GM18873 (cell line): ENCODE results near the gene GRIN2C.
"Not testable (repeated sequence)": the region's sequence is repeated elsewhere in the genome, so short reads cannot be mapped to it uniquely, and the experiment has no call there.

Source experiments
- ATAC-seq: cut with Tn5 transposase; IDR thresholded peaks from one replicate; pipeline ENCODE4 v1.9.1; 2021; ENCODE audit warnings: mild to moderate bottlenecking, moderate library complexity, moderate number of reproducible peaks; ENCODE audit not compliant: unreplicated experiment, low FRiP score

The GRIN2C gene

GRCh38 chr17:74881073-74881472, 21.4 kb upstream of the GRIN2C start:
- ATAC-seq, result no peak

GRCh38 chr17:74879308-74879707, 19.6 kb upstream of the GRIN2C start:
- ATAC-seq, result no peak

DNA sequence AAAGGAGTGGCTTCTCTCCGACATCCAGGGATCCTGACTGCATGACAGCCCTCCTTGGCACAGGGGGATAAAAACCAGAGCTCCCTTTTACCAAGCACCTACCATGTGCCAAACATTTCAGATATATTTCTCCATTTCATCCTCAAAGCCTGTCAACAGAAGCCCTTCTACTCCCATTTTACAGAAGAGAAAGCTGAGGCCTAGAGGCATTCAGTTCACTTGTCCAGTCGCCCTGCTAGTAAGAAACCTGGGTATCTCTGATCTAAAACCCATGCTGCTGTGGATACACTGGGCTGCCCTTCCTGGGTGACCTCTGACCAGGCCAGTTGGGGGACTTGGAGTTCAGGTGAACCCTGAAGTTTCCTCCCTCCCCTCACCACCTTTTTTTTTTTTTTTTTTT, 19.0 kb upstream of the GRIN2C start:
- ATAC-seq, result no peak

DNA sequence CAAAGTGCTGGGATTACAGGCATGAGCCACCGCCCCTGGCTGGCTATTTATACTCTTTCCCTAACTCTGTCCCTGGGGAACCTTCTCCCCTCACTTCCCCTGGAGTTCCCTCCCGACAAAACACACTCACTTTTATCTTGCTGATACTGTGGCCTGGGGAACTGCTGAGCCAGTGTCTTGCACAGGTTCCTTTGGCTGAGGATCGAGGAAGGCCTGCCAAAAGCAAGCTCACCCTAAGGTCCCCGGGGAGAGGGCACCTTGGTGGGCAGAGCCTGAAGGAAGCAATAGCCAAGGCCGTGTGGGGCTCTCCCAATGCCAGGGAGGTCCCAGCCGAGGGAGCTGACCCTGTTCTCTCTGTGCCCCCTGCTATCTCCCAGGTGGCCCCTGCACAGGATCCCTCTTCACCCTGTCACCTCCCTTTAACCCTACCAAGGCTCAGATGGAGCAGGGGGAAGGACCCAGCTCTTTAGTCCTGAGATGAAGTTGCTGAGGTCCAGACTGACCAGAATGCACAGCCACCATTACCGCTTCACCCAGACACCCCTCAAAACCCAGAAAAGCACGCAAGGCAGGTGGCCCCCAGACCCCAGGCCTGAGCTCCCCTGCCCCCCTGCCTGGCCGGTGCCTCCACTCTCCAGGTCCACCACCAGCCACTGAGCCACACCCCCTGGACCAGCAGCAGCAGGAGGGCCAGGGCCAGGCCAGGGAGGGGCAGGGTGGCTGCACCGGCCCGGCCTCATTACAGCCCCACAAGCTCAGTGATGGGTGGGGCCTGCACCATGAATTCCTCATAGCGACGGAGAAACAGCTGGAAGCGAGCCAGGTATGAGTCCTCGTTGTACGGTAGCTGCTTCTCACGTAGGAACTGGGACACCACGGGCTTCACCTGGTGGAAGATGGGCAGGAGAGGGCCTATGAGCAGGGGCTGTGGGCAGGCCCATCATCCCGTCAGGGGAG, 18.2 kb upstream of the GRIN2C start:
- no peak for ATAC-seq

DNA sequence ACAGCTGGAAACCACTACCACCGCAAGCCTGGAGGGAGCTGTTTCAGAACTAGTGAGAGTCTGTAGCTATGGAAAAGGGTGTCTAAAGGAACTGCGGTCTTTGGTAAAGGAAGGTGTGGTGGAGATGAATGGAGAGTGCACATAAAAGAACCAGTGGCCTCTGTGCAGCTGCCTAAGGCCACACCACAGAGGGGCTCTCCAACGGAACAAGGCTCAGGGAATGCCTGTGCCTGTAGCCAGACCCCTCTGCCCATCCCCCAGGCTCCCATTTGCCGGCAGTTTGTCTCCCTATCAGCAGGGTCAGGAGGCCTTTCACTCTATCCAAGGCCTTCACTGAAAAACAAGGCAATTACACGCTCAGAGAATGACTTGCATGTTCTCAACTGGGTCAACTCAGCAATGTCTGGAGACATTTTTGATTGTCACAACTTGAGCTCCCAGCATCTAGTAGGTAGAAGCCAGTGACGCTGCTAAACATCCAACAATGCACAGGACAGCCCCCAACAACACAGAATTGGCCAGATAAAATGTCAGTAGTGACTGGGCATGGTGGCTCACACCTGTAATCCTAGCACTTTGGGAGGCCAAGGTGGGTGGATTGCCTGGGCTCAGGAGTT, 16.4 kb upstream of the GRIN2C start:
- ATAC-seq, result no peak

DNA sequence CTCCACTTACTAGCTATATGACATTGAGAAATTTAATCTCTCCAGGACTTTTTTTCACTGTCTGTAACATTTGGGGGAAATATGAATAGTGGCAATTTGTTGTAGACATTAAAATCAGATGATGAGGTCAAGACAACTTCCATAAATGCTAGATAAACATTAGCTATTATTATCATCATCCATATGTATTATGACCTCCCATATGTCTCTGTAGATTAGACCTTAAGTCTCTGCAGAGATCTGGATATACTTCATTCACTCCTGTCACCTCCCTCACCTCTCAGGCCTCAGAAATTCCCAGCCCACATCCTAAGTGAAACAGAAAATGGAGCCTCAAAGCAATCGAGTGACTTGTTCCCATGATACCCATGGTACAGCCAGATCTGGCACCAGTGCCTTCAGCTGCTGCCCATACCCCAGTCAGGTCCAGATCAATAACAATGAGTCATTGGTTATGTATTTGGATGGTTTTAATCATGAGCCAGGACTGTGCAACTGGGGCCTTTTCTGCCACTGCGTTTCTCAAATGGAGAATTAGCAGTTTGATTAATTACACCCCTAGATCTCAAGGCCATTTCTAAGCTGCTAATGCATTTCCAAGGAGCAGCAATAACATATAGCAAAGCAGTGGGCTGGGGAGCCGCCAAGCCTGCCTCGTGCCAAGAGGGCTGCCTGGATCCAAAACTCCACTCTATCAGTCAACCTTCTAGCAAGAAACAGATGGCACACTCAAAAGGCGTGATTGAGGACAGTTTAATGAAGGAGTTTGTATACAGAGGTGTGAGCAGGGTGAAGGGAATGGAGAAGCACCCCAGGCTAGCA, 15.7 kb upstream of the GRIN2C start:
- no peak for ATAC-seq

- no peak for ATAC-seq
Measured at GRCh38 chr17:74874615-74875037, 14.9 kb upstream of the GRIN2C start.

- ATAC-seq, result no peak
Measured at GRCh38 chr17:74873874-74874614, 14.4 kb upstream of the GRIN2C start.

- peak; percentile 90 for ATAC-seq
Measured at GRCh38 chr17:74873037-74873873, 13.6 kb upstream of the GRIN2C start.

GRCh38 chr17:74872313-74873036, 12.8 kb upstream of the GRIN2C start, which contains the start of gene FDXR:
TSS of gene FDXR (minus strand) at chr17:74872994. CDS start at chr17:74872944, 50 bp downstream.
- ATAC-seq, result peak; percentile 18

DNA sequence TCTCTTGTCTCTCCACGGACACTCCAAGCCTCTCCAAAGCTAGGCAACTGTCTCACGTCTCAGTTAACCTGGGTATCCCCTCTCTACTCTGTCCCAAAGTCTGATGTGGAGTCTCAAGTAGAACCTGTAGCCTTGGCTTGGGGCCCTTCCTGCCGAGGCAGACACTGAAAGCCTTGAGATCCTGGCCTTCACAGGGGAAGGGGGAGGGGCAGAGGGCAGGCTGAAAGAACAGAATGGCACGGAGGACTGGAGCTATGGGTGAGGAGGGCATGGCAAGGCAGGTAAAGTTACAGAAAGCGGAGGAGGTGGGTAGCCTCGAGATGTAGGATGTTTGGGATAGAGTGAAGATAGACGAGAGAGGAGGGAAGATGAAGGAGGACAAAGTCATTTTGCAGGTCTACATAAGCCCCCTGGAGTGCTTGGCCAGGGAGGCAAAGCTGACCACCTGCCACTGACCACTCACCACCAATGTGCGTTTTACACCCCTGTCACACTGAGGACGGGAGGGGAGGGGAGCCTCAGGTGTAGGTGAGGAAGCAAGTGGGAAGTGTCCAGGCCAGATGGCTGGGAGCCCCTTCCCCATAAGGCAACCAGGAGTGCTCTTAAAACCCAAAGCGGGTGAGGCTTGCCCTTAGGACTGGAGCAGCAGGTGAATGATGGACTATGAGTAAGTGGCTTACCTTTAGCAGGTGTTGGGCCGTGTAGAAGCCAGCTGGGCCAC, 11.8 kb upstream of the GRIN2C start:
- ATAC-seq, result no peak

DNA sequence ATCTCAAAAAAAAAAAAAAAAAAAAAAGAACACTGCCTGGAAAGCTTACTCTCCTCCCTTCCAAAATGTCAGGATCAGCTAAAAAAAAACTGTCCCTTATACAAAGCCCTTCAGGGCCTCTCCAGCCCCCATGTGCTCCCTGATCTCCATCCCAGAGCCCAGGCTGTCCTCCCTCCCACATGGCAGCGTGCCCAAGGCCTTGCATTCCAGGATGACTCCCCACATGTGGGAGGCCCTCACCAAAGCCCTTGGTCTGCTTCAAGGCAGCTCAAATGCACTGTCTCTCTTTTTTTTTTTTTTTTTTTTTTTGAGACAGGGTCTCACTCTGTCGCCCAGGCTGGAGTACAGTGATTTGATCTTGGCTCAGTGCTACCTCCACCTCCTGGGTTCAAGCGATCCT, 10.8 kb upstream of the GRIN2C start:
- no peak for ATAC-seq

- ATAC-seq, result not testable (repeated sequence)
Measured at GRCh38 chr17:74870028-74870427, 10.3 kb upstream of the GRIN2C start.

- ATAC-seq, result no peak
Measured at GRCh38 chr17:74868908-74869255, 9.2 kb upstream of the GRIN2C start.

DNA sequence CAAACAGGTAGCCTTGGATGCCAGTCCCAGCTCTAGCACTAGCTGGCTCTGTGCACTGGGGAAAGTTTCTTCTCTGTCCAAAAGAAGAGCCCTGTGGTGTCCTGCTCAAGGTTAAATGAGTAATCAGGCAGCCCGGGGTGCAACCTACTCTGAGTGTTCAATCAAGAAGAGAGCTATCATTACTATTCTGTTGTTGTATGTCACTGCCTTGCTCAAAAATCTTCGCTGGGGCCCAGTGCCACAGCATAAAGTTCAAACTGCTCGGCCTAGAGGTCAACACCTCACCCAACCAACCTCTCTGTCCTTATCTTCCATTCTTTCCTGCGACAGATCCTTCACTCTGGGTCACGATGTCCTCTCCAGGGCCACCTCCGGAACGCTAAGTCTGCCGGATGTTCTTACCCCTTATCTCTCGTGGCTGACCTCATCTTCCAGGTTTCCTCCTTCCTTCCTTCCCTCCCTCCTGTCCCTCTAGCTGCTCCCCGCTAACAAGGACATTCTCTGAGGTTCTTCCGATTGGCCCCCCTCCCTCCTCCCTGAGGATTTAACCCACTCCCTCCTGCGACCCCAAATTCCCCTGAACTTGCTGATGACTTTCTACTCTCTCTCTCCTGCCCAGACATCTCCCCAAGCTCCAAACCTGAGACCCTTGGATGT, 8.7 kb upstream of the GRIN2C start:
- no peak for ATAC-seq

DNA sequence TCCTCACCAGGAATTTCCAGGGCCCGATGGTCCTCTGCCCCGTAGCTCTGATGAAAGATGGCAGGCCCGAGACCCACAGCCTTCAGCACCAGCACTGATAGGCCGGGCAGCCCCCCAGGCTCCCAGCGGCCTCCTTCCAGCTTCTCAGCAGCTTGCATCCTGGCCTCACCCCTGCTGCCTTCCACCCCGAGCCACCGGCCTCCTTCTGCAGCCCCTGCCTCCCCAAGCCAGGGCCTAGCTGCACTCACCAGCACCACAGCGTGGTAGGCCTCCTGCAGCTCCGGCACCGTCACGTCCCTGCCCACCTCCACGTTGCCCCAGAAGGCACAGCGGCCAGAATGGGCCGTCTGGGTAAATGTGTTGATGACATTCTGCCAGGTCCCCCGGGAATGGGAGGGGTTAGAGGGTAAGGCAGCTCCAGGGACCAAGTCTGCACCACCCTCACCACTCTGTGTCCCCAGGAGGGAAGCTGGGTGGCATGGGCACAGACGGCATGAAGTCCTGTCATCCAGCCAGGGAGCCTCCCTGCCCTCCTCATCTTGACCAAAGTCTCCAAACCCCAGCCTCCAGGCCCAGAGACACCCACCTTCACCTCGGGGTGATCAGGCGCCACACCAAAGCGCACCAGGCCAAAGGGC, 6.6 kb upstream of the GRIN2C start:
- no peak for ATAC-seq
